Measurements from ENCODE around the gene L3MBTL4. TPM values are rescaled to one million over a fixed set of nuclear protein-coding genes. Genes with fewer than 3 reads are reported as not detected.
"Not testable (repeated sequence)": the region's sequence is repeated elsewhere in the genome, so short reads cannot be mapped to it uniquely, and the experiment has no call there.

L3MBTL4 gene
- total RNA-seq, 2 donors from 2014 or later, result 10.9 to 11.2 TPM

DNA sequence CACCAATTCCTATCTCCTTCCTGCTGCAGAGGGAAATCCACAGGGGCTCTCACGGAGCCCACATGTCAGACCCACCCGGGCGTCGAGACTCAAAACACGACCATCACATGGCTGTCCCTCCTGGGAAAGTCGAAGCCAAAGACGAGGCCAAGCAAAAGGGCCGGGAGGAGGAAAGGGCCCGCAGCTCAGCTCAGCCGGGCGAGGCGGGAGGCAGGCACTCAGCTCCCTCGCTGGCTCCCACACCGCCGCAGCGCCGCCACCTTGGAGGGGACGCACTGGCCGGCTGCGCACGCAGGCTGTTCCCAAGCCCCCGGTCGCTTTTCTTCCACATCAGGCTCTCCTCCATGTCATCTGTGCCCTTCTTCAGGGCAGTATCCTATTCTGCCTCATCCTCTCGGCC, 130.4 kb downstream of the L3MBTL4 start:
- Histone ChIP-seq H3K4me3 (no peak overlapping the region), H3K27ac (no peak overlapping the region), H3K4me1 (no peaks in the 10 kb centered on the region), H3K27me3 (no peaks in the 10 kb centered on the region), H3K9me3 (no peaks in the 10 kb centered on the region), H3K36me3 (replicated peaks in 1 of 2; ENCODE audit: insufficient read depth in 1 of 2, low read depth in 2 of 2) (no peaks in the 10 kb centered on the region)
- ATAC-seq, result no peak
- TF ChIP-seq, protein P1, sequence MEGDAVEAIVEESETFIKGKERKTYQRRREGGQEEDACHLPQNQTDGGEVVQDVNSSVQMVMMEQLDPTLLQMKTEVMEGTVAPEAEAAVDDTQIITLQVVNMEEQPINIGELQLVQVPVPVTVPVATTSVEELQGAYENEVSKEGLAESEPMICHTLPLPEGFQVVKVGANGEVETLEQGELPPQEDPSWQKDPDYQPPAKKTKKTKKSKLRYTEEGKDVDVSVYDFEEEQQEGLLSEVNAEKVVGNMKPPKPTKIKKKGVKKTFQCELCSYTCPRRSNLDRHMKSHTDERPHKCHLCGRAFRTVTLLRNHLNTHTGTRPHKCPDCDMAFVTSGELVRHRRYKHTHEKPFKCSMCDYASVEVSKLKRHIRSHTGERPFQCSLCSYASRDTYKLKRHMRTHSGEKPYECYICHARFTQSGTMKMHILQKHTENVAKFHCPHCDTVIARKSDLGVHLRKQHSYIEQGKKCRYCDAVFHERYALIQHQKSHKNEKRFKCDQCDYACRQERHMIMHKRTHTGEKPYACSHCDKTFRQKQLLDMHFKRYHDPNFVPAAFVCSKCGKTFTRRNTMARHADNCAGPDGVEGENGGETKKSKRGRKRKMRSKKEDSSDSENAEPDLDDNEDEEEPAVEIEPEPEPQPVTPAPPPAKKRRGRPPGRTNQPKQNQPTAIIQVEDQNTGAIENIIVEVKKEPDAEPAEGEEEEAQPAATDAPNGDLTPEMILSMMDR (IDR thresholded peaks at IDR 0.05), result no peak
- TF ChIP-seq POLR2A (IDR thresholded peaks at IDR 0.05), result no peak
- 97 to 99% methylated on average over 22 to 23 of the region's 24 CpGs for WGBS, 2 donors
- intact Hi-C loops (cut with DNase I), result no loop called here
- DNase-seq, result no peak

DNA sequence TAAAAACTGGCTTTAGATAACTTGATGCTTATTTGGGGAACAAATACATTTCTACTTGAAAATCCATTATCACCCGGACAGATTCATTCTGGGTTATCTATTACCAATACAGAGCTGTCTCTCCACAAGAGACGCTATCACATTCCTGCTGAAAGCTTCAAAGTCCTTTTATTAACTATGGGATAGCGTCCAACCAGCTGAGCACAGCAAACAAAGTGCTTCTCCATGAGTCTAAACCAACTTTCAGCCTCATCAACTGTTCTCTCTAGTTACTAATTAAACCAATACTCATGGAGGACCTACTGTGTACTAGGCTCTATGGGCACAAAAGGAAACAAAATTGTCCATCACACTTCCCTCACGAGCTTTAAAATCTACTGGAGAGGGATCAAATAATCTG, 132.8 kb downstream of the L3MBTL4 start:
- H3K9me3 ChIP-seq, result no peaks in the 10 kb centered on the region
- DNase-seq (no peak), ATAC-seq (no peak)
- H3K36me3 ChIP-seq (replicated peaks in 1 of 2; ENCODE audit: insufficient read depth in 1 of 2, low read depth in 2 of 2), result no peaks in the 10 kb centered on the region
- intact Hi-C loops (cut with DNase I), result no loop called here
- no peaks in the 10 kb centered on the region for H3K4me1 ChIP-seq
- no peak overlapping the region for H3K4me3 ChIP-seq
- H3K27me3 ChIP-seq, result no peaks in the 10 kb centered on the region
- 49 to 54% methylated on average over 4 of the region's 4 CpGs for WGBS, 2 donors
- H3K27ac ChIP-seq, result no peak overlapping the region
- no peak for TF ChIP-seq POLR2A (IDR thresholded peaks at IDR 0.05)
- TF ChIP-seq, protein P1 (IDR thresholded peaks at IDR 0.05), result no peak

DNA sequence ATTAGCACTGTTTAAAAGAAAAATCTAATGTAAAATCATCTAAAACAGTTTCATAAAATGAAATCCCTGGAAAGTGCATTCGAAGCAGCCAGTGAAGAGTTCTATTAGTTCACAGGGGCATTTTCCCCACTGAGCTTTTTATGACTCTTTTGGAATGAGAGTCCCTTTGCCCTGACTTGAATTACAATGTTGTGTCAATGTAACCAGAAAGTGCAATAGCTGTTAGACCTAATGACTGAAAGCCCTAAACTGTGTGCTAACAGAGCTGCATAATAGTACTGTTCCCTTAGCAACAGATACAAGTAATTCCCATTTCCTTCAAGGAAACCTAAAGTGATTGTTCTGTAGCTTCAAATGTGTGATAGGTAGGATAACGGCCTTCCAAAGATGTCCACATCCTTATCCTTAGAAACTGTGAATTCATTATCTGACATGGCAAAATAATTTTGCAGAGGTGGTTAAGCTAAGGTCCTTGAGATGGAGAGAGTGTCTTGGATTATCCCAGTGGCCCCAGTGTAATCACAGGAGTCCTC, 134.4 kb downstream of the L3MBTL4 start:
- 87 to 90% methylated on average over 2 of the region's 2 CpGs for WGBS, 2 donors
- Histone ChIP-seq H3K9me3 (no peaks in the 10 kb centered on the region), H3K27ac (no peak overlapping the region), H3K36me3 (replicated peaks in 1 of 2; ENCODE audit: insufficient read depth in 1 of 2, low read depth in 2 of 2) (no peaks in the 10 kb centered on the region), H3K27me3 (no peaks in the 10 kb centered on the region), H3K4me1 (no peaks in the 10 kb centered on the region), H3K4me3 (no peak overlapping the region)
- DNase-seq, result no peak
- intact Hi-C loops (cut with DNase I), result no loop called here
- no peak for ATAC-seq
- TF ChIP-seq, protein P1 (IDR thresholded peaks at IDR 0.05), result no peak
- TF ChIP-seq POLR2A (IDR thresholded peaks at IDR 0.05), result no peak

DNA sequence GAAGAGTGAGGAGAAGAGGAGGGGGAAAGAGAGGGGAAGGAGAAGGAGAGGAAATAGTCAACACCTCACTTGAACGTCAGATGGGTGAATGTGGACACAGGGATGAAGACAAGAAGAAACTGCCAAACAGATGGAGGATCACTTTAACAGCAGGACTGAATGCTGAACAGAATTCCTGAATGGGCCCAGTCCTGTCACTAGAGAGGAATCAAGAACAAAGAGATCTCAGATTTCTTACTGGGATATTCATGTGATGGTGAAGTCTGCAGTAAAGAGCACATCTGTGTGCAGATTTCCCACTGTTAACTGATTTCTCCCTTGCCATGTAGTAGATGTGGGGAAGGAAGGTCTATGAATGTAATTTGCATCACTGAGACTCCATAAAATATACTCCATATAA, 135.4 kb downstream of the L3MBTL4 start:
- TF ChIP-seq, protein P1 (IDR thresholded peaks at IDR 0.05), result no peak
- no peak for TF ChIP-seq POLR2A (IDR thresholded peaks at IDR 0.05)
- WGBS, 2 donors, result 88 to 92% methylated on average over 1 of the region's 1 CpG

DNA sequence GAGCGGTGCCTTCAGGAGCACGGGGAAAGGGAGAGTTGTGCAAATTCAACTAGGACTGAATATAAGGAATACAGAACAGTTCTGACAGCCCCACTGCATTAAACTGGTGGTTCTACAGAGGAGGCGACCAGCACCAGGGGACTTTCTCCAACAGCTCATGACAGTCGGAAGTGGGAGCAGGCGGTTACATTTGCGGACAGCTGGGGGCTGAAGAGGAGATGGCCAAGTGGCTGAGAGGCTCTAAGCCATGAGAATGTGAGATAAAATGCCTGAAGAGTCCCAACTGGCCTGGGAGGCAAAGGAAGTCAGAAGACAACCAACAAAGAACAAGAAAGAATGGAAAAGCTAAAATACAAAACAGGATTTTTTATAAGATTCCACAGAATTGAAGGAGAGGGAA, 141.3 kb downstream of the L3MBTL4 start:
- intact Hi-C loops (cut with DNase I), result no loop called here
- no peak overlapping the region for H3K4me3 ChIP-seq
- no peaks in the 10 kb centered on the region for H3K27me3 ChIP-seq
- no peak for DNase-seq
- H3K27ac ChIP-seq, result no peak overlapping the region
- TF ChIP-seq, protein P1 (IDR thresholded peaks at IDR 0.05), result no peak
- TF ChIP-seq POLR2A (IDR thresholded peaks at IDR 0.05), result no peak
- ATAC-seq, result no peak
- no peaks in the 10 kb centered on the region for H3K9me3 ChIP-seq
- H3K4me1 ChIP-seq, result no peaks in the 10 kb centered on the region
- 98% methylated on average over 4 of the region's 6 CpGs for WGBS, 2 donors
- H3K36me3 ChIP-seq (replicated peaks in 1 of 2; ENCODE audit: insufficient read depth in 1 of 2, low read depth in 2 of 2), result no peaks in the 10 kb centered on the region

More for the DNA sequence above, 135.4 kb downstream of the L3MBTL4 start:
- Histone ChIP-seq H3K27me3 (no peaks in the 10 kb centered on the region), H3K4me1 (no peaks in the 10 kb centered on the region), H3K9me3 (no peaks in the 10 kb centered on the region), H3K4me3 (no peak overlapping the region), H3K36me3 (replicated peaks in 1 of 2; ENCODE audit: insufficient read depth in 1 of 2, low read depth in 2 of 2) (no peaks in the 10 kb centered on the region), H3K27ac (no peak overlapping the region)
- ATAC-seq (no peak), DNase-seq (no peak)
- intact Hi-C loops (cut with DNase I), result no loop called here

DNA sequence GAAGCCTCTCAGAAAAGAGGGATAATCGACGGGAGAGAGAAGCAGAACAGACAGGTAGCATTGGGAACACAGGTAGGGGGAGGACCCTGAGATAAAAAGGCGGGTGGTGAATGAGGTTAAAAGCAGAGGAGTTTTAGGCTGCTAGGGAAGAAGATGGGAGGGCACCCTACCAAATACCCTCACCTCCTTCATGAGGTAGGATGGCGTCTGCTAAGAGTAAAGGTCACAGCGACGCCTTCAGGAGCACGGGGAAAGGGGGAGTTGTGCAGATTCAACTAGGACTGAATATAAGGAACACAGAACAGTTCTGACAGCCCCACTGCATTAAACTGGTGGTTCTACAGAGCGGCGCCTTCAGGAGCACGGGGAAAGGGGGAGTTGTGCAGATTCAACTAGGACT, 142.6 kb downstream of the L3MBTL4 start:
- ATAC-seq; H3K9me3 ChIP-seq; H3K27me3 ChIP-seq; H3K27ac ChIP-seq; DNase-seq; H3K4me1 ChIP-seq; H3K36me3 ChIP-seq (replicated peaks in 1 of 2; ENCODE audit: insufficient read depth in 1 of 2, low read depth in 2 of 2); H3K4me3 ChIP-seq; intact Hi-C loops (cut with DNase I): not testable (repeated sequence)
- 40 to 58% methylated on average over 7 to 9 of the region's 10 CpGs for whole genome bisulfite sequencing, 2 donors

Data from body of pancreas (tissue), 4 donors.